GM12878 (cell line): ENCODE measurements around the gene NEU1. TPM values are rescaled to one million over a fixed set of nuclear protein-coding genes. Genes with fewer than 3 reads are reported as not detected.

Experiments
- ATAC-seq: fragments of 200-7000 bp; cut with Tn5 transposase; 3 replicates; pipeline ENCODE4 v1.9.1; 2020; ENCODE audit warnings: mild to moderate bottlenecking, moderate library complexity
- BruUV-seq: library from RNA; stranded (reverse); fragments of 400-500 nt; replicated peaks from 2 replicates; lab custom pipeline; 2021; lab: Mats Ljungman, UMichigan
- CTCF ChIA-PET: fragments of 300-600 bp; sonication (Branson Sonifier 250); formaldehyde crosslinking; extraction: SDS; loops from one replicate; lab custom pipeline; 2021; ENCODE audit warnings: inconsistent platforms; lab: Yijun Ruan, JAX
- POLR2A ChIA-PET: fragments of 350-600 bp; formaldehyde crosslinking; extraction: SDS; loops from one replicate; lab custom pipeline; 2021; ENCODE audit warnings: inconsistent platforms; lab: Charles Lee
- RAD21 ChIA-PET: fragments of 300-600 bp; sonication (Branson Sonifier 250); formaldehyde crosslinking; loops from one replicate; lab custom pipeline; 2023; ENCODE audit warnings: antibody characterized with exemption; ENCODE audit not compliant: unreplicated experiment; lab: Charles Lee
- SMC1A ChIA-PET: fragments of 300-600 bp; sonication (Branson Sonifier 250); formaldehyde crosslinking; loops from one replicate; lab custom pipeline; 2023; ENCODE audit not compliant: unreplicated experiment, uncharacterized antibody; lab: Charles Lee
- DNase-seq: peaks from one replicate; pipeline ENCODE4 v3.0.0-alpha.2; 2011; ENCODE audit warnings: low read depth, low spot score
- FAIRE-seq: peaks from 3 replicates; lab custom pipeline; 2011; peaks lifted over from hg19 to GRCh38; lab: Jason Lieb, UNC
- H2AFZ ChIP-seq: 2 replicates; pipeline ENCODE4 v1.6.0; 2011; ENCODE audit warnings: low read depth, low read length, control low read depth; ENCODE audit not compliant: control insufficient read depth
- H3K27ac ChIP-seq: 2 replicates; pipeline ENCODE4 v1.5.1; 2011; ENCODE audit warnings: control low read depth; ENCODE audit not compliant: control insufficient read depth, insufficient read depth
- H3K27me3 ChIP-seq, 2 experiments: replicated peaks in 1 of 2; 2 replicates each; pipeline versions ENCODE4 v1.6.0 to v1.6.1; 2011; ENCODE audit warnings: low read length in 1 of 2; ENCODE audit not compliant: control insufficient read depth in 2 of 2, insufficient read depth in 2 of 2
- H3K36me3 ChIP-seq, 2 experiments: 2 replicates each; pipeline ENCODE4 v1.5.1; 2011; ENCODE audit warnings: low read length in 1 of 2; ENCODE audit not compliant: control insufficient read depth in 2 of 2, insufficient read depth in 2 of 2
- H3K4me1 ChIP-seq: 2 replicates; pipeline ENCODE4 v1.6.1; 2011; ENCODE audit warnings: mild to moderate bottlenecking, low read length, moderate library complexity, mixed read lengths; ENCODE audit not compliant: control insufficient read depth, insufficient read depth
- H3K4me2 ChIP-seq: 2 replicates; pipeline ENCODE4 v1.6.0; 2011; ENCODE audit warnings: control low read depth; ENCODE audit not compliant: control insufficient read depth, insufficient read depth
- H3K4me3 ChIP-seq: fragments of 200-600 bp; sonication (generic); 2 replicates; pipeline ENCODE4 v1.5.1; 2016
- H3K79me2 ChIP-seq: 2 replicates; pipeline ENCODE4 v1.6.0; 2011; ENCODE audit warnings: low read length; ENCODE audit not compliant: control insufficient read depth, insufficient read depth
- H3K9ac ChIP-seq: 2 replicates; pipeline ENCODE4 v1.8.0; 2011; ENCODE audit warnings: low read length, control low read depth, mixed read lengths; ENCODE audit not compliant: control insufficient read depth, insufficient read depth
- H3K9me3 ChIP-seq: replicated peaks from 3 replicates; pipeline ENCODE4 v1.5.1; 2011; ENCODE audit warnings: mild to moderate bottlenecking, low read length; ENCODE audit not compliant: control insufficient read depth, insufficient read depth
- H4K20me1 ChIP-seq: 2 replicates; pipeline ENCODE4 v1.6.0; 2011; ENCODE audit not compliant: control insufficient read depth, insufficient read depth
- CHD1 ChIP-seq: IDR thresholded peaks from 2 replicates; pipeline ENCODE4 v1.6.1; 2012; ENCODE audit warnings: low read depth, low read length, improper control_type of control experiment
- CTCF ChIP-seq, 3 experiments: IDR thresholded peaks in 2 of 3; conservative IDR thresholded peaks in 1 of 3; 2 replicates each; pipeline ENCODE4 v1.5.1; 2011; ENCODE audit warnings: low read depth in 3 of 3, low read length in 3 of 3, mild to moderate bottlenecking in 3 of 3, control low read depth in 2 of 3, moderate library complexity in 2 of 3, inconsistent platforms in 1 of 3, mixed read lengths in 1 of 3; ENCODE audit not compliant: control insufficient read depth in 2 of 3, insufficient read depth in 1 of 3; ENCODE audit errors: extremely low read depth in 1 of 3
- DPF2 ChIP-seq: fragments of 450-650 bp; IDR thresholded peaks from 2 replicates; pipeline ENCODE4 v1.6.1; 2017; ENCODE audit warnings: mild to moderate bottlenecking
- EGR1 ChIP-seq, 2 experiments: IDR thresholded peaks; 1 replicate in 1 of 2; 2 replicates in 1 of 2; pipeline ENCODE4 v1.6.1; 2011 to 2012; ENCODE audit warnings: low read depth in 2 of 2, low read length in 2 of 2, borderline replicate concordance in 1 of 2, mild to moderate bottlenecking in 1 of 2, moderate library complexity in 1 of 2
- GABPA ChIP-seq: IDR thresholded peaks from 2 replicates; pipeline ENCODE4 v1.6.1; 2014; ENCODE audit warnings: antibody characterized with exemption, low read depth, mild to moderate bottlenecking, inconsistent platforms
- NRF1 ChIP-seq: conservative IDR thresholded peaks from 2 replicates; pipeline ENCODE4 v1.6.1; 2011; ENCODE audit warnings: mild to moderate bottlenecking, low read depth, low read length, improper control_type of control experiment
- TBL1XR1 ChIP-seq: IDR thresholded peaks from 2 replicates; pipeline ENCODE4 v1.6.1; 2012; ENCODE audit warnings: low read depth, low read length, improper control_type of control experiment
- WGBS: methylation state at CpG from one replicate; pipeline ENCODE4 v1.1.6; 2016; ENCODE audit warnings: low lambda C conversion rate; ENCODE audit not compliant: insufficient replicate concordance, insufficient coverage; ENCODE audit errors: missing lambda C conversion rate; 5-methylcytosine and 5-hydroxymethylcytosine counted together
- in situ Hi-C: fragments of 300-500 bp; cut with MboI; formaldehyde crosslinking; loops from 9 replicates; pipeline ENCODE4 v1.14.3; 2018; ENCODE audit warnings: mixed read lengths
- intact Hi-C: fragments of 100-400 bp; cut with micrococcal nuclease; formaldehyde crosslinking; loops from one replicate; pipeline ENCODE4 v1.14.2; 2022; ENCODE audit not compliant: unreplicated experiment
- polyA plus RNA-seq, 11 experiments: library from polyadenylated mRNA; depleted of rRNA in 4 of 11; unstranded in 6 of 11; stranded (reverse) in 5 of 11; fragments of >200 nt; fragmentation: Nextera tagmentation in 4 of 11; fragmentation: Illumina TruSeq in 1 of 11; extraction: Ambion mirVana in 4 of 11; extraction: Trizol in 1 of 11; gene quantifications; 1 replicate in 1 of 11; 2 replicates in 10 of 11; pipeline versions ENCODE4 v1.2.1 to v1.2.3, GENCODE V29; 2011 to 2016; ENCODE audit warnings: inconsistent platforms in 2 of 11, missing spikeins in 2 of 11, low read depth in 1 of 11
- total RNA-seq, 4 experiments: library from RNA; depleted of rRNA in 3 of 4; stranded (reverse); fragments of >200 nt in 3 of 4; fragmentation: Illumina TruSeq in 1 of 4; extraction: Trizol in 1 of 4; gene quantifications; 2 replicates each; pipeline versions ENCODE4 v1.2.1 to v1.2.3, GENCODE V29; 2013 to 2021

The NEU1 gene
- total and polyA plus RNA-seq, 10 of the 15 experiments (the other 5 are each of a cell fraction or from before 2014, with no cell fraction given) = 7.2 to 26.9 (median 21.6) TPM

GRCh38 chr6:31850765-31851484 is 11.7 kb downstream of the NEU1 start:
- intact Hi-C loops (no loop called here), in situ Hi-C loops (no loop called here)
- 91% methylated on average over 2 of the region's 2 CpGs for WGBS
- H3K4me1 ChIP-seq = no peaks in the 10 kb centered on the region
- no peaks in the 10 kb centered on the region for H3K36me3 ChIP-seq
- H3K4me2 ChIP-seq = no peak overlapping the region
- H2AFZ ChIP-seq = no peak overlapping the region
- DNase-seq = no peak
- no TSS peak for BruUV-seq
- ChIA-PET CTCF (interaction anchor here (0.6 to 1.0 kb wide), 2 partner anchors 13 to 131 kb away, joined by 3 to 4 read pairs; no protein-coding TSS in a partner anchor), RAD21 (no interaction called here), SMC1A (no interaction called here), POLR2A (interaction anchor here (0.7 kb wide), 1 partner anchor 470 kb away, joined by 5 read pairs; no protein-coding TSS in a partner anchor)
- no peaks in the 10 kb centered on the region for H4K20me1 ChIP-seq
- H3K27me3 ChIP-seq = no peaks in the 10 kb centered on the region
- H3K9ac ChIP-seq = no peak overlapping the region
- no peak overlapping the region for H3K4me3 ChIP-seq
- FAIRE-seq = no peak
- H3K79me2 ChIP-seq = no peaks in the 10 kb centered on the region
- no peak for TF ChIP-seq EGR1 (IDR thresholded peaks at IDR 0.05; ENCODE audit: borderline replicate concordance in 1 of 2, low read depth in 2 of 2, low read length in 2 of 2)
- TF ChIP-seq NRF1 = no peak
- TF ChIP-seq TBL1XR1 = no peak
- TF ChIP-seq CTCF (IDR thresholded peaks at IDR 0.05 in 2 of 3, conservative IDR thresholded peaks at IDR 0.05 in 1 of 3; ENCODE audit: control insufficient read depth in 2 of 3, extremely low read depth in 1 of 3, insufficient read depth in 1 of 3, low read depth in 3 of 3, low read length in 3 of 3) = no peak
- no peak for TF ChIP-seq CHD1
- TF ChIP-seq DPF2 = no peak
- TF ChIP-seq GABPA = no peak
- no peaks in the 10 kb centered on the region for H3K9me3 ChIP-seq
- ATAC-seq = no peak
- H3K27ac ChIP-seq = no peak overlapping the region
